Activated T-helper 17 cell treated with anti-CD3 and anti-CD28 coated beads, Interleukin-2, amount 50 U/mL, for 72 hours (primary cell): ENCODE results near the gene SLC19A1. TPM values are rescaled to one million over a fixed set of nuclear protein-coding genes. Genes with fewer than 3 reads are reported as not detected.
"Not testable (repeated sequence)": the region's sequence is repeated elsewhere in the genome, so short reads cannot be mapped to it uniquely, and the experiment has no call there.

ENCODE experiments used
- ATAC-seq: fragments of 150-1000 bp; cut with Tn5 transposase; replicated peaks from 2 replicates; pipeline ENCODE4 v1.10.0; 2021; ENCODE audit warnings: mild to moderate bottlenecking, moderate library complexity
- H3K27ac Mint-ChIP-seq: one replicate; pipeline ENCODE4 v1.8.0; 2022; ENCODE audit warnings: mixed read lengths
- H3K27me3 Mint-ChIP-seq: one replicate; pipeline ENCODE4 v1.8.0; 2022; ENCODE audit warnings: mixed read lengths
- H3K36me3 Mint-ChIP-seq: one replicate; pipeline ENCODE4 v1.8.0; 2022; ENCODE audit warnings: low read depth, mild to moderate bottlenecking, mixed read lengths
- H3K4me1 Mint-ChIP-seq: one replicate; pipeline ENCODE4 v1.8.0; 2022; ENCODE audit warnings: mixed read lengths
- H3K4me3 Mint-ChIP-seq: one replicate; pipeline ENCODE4 v1.8.0; 2022; ENCODE audit warnings: mild to moderate bottlenecking, mixed read lengths
- H3K9me3 Mint-ChIP-seq: one replicate; pipeline ENCODE4 v1.8.0; 2022; ENCODE audit warnings: mixed read lengths
- total RNA-seq, 2 donors: library from RNA; stranded (reverse); gene quantifications; one replicate each; pipeline ENCODE4 v1.2.3, GENCODE V29; 2022

Gene SLC19A1
- total RNA-seq, 2 donors from 2014 or later = 41.4 to 82.2 TPM

DNA sequence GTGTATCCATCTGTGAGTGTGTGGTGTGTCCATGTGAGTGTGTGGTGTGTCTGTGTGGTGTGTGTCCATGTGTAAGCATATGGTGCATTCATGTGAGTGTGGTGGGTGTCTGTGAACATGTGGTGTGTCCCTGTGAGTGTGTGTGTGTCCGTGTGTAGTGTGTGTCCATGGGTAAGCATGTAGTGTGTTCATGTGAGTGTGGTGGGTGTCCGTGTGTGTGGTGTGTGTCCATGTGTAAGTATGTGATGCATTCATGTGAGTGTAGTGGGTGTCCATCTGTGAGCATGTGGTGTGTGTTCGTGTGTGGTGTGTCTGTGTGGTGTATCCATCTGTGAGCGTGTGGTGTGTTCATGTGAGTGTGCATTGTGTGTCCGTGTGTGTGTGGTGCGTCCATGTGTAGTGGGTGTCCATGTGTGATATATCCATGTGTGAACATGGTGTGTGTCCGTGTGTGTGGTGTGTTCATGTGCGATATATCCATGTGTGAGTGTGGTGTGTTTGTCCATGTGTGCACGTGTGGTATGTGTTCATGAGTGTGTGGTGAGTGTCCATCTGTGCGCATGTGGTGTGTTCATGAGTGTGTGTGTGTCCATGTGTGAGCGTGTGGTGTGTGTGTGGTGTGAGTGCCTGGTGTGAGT lies 12.3 kb downstream of the SLC19A1 start:
- Mint-ChIP-seq H3K27me3 (no peaks in the 10 kb centered on the region), H3K4me1 (peaks cover 10% of the 10 kb centered on the region), H3K9me3 (no peaks in the 10 kb centered on the region), H3K36me3 (peaks cover 26% of the 10 kb centered on the region), H3K27ac (no peak overlapping the region), H3K4me3 (no peak overlapping the region)
- ATAC-seq = no peak

DNA sequence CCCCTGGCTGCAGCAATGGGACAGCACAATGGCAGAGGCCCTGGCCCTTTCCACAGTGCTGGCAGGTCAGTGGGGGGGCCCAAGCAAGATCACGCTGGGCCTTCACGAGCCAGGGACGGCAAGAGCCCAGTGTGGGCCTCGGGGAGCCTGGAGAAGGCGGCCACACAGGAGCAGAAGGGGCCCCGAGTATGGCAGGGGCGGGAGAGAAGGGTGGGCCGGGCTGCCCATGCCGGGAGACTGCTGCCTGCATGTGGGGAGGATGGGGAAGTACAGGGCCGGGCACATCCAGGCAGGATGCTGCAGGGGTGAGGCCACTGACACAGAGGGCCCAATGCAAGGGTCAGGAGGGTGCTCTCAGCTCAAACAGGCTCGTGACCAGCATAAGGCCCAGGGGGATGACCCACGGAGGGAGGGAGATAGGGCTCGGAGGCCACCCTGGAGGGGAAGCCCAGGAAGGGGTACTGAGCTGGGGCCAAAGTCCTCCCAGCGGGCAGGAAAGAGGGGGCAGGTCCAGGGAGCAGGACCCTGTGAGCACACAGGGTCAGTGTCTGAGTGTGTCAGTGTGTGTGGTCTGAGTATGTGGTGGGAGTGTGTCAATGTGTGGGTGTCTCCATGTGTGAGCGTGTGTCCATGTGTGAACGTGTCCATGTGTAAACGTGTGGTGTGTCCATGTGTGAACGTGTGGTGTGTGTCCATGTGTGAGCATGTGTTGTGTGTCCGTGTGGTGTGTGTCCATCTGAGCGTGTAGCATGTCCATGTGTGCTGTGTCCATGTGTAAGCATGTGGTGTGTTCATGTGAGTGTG lies 13.1 kb downstream of the SLC19A1 start:
- ATAC-seq = no peak
- H3K9me3 Mint-ChIP-seq = no peaks in the 10 kb centered on the region

DNA sequence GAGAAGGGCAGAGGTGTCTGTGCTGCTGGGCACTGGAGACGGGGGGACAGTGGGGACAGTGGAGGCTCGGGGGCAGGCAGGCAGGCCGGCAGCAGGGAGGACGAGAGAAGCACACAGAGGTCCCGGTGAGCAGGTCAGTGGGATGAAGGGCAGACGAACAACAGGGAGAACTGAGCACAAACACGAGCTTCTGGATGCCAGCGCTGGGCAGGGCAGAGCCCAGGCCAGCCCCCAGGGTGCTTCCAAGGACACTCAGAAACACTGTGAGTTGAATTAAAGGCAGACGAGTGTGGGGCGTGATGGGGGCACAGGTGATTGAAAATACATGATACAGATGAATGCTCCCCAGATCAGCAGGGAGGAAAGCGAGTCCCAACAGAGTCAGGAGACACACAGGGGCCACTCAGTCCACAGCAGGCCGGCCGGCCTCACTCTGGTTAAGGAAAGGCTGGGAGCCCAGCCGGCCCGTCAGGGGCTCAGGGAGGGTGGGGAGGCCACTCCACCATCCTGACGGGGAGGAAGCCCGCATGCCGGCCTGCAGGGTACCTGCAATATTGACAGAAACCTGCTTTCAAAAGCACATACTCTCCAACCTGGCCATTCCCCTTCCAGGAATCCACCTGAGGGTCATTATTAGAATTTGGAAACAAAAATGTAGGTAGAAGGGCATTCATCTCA lies 14.1 kb downstream of the SLC19A1 start:
- Mint-ChIP-seq H3K27me3 (no peaks in the 10 kb centered on the region), H3K9me3 (no peaks in the 10 kb centered on the region), H3K36me3 (peaks cover 23% of the 10 kb centered on the region), H3K27ac (no peak overlapping the region), H3K4me1 (peaks cover 10% of the 10 kb centered on the region), H3K4me3 (no peak overlapping the region)
- no peak for ATAC-seq

More for the DNA sequence above, 13.1 kb downstream of the SLC19A1 start:
- Mint-ChIP-seq H3K4me1 (peaks cover 10% of the 10 kb centered on the region), H3K27ac (no peak overlapping the region), H3K27me3 (no peaks in the 10 kb centered on the region), H3K4me3 (no peak overlapping the region), H3K36me3 (peaks cover 21% of the 10 kb centered on the region)

DNA sequence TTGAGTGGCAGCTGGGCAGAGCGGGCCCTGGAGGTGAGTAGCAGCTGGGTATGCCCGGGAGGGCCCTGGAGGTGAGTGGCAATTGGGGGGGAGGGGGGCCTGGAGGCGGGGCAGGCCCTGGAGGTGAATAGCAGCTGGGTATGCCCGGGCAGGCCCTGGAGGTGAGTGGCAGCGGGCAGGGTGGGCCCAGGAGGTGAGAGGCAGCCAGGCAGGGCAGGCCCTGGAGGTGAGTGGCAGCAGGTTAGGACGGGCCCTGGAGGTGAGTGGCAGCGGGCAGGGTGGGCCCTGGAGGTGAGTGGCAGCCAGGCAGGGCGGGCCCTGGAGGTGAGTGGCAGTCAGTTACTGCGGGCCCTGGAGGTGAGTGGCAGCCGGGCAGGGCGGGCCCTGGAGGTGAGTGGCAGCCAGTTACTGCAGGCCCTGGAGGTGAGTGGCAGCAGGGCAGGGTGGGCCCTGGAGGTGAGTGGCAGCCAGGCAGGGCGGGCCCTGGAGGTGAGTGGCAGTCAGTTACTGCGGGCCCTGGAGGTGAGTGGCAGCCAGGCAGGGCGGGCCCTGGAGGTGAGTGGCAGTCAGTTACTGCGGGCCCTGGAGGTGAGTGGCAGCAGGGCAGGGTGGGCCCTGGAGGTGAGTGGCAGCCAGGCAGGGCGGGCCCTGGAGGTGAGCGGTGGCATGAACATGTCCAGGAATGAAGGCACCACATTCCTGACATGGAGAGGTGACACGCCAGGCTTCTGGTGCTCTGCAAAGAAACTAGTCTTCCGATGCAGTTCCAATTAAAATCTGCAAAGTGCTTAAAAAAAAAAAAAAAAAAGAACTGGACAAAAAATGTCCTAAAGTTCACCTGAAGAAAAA lies 14.9 kb downstream of the SLC19A1 start:
- not testable (repeated sequence) for ATAC-seq, H3K9me3 Mint-ChIP-seq, H3K27me3 Mint-ChIP-seq, H3K4me1 Mint-ChIP-seq, H3K4me3 Mint-ChIP-seq
- Mint-ChIP-seq H3K36me3 (peaks cover 29% of the 10 kb centered on the region), H3K27ac (peak overlapping the region; percentile 73)

DNA sequence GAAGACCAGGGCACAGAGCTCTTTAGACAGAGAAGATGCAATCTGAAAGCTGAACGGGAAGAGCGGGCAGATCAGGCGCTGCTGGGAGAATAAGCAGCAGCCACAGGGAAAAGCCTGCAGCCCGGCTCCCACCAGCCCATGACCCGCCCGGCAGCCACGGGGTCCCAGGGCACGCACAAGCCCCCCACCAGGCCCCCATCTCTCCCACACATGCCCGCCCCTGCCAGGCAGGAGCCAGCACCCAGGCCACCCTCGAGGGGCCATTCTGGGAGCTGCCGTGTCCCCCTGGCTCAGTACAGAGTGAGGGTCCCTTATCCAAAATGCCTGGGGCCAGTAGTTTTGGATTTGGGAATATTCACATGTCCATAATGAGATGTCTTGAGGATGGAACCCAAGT lies 16.3 kb downstream of the SLC19A1 start:
- no peak overlapping the region for H3K4me3 Mint-ChIP-seq
- ATAC-seq = no peak
- peaks cover 4% of the 10 kb centered on the region for H3K4me1 Mint-ChIP-seq
- peaks cover 32% of the 10 kb centered on the region for H3K36me3 Mint-ChIP-seq
- no peaks in the 10 kb centered on the region for H3K9me3 Mint-ChIP-seq
- H3K27ac Mint-ChIP-seq = no peak overlapping the region
- H3K27me3 Mint-ChIP-seq = no peaks in the 10 kb centered on the region

DNA sequence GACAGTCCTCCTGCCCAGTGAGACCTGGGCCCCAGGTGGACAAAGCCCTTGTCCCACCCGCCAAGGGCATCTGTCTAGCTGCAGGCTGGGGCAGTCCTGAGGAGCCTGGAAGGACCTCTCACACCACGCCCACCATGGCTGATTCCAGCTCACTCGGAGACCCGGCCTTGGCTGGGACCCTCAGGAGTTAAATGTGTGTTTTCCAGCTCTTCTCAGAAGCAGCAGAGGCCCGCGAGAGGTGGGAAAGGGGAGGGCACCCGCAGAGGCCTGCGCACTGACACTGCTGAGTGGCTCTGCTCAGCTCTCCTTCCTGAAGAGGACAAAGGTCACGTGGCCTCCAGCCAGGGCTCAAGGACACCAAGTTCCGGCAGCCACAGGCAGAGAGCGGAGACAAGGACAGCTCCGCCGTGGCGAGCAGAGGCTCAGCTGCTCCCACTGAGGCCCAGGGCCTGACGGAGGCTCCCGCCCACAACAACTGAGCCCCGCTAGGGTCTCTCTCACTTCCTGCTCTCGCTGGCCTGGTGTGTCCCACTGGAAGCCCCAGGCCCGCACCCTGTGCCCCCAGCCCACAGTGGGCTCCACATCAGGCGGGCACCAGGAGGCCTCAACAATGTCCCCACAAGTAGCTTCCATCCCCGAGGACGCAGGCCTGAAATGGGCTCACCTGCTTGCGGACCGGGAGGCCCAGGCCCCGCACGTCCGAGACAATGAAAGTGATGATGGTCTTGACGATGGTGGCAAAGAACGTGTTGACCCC lies 16.9 kb downstream of the SLC19A1 start:
- Mint-ChIP-seq H3K36me3 (peaks cover 38% of the 10 kb centered on the region), H3K27me3 (no peaks in the 10 kb centered on the region), H3K27ac (no peak overlapping the region), H3K4me3 (no peak overlapping the region), H3K9me3 (no peaks in the 10 kb centered on the region), H3K4me1 (peaks cover 4% of the 10 kb centered on the region)
- no peak for ATAC-seq

DNA sequence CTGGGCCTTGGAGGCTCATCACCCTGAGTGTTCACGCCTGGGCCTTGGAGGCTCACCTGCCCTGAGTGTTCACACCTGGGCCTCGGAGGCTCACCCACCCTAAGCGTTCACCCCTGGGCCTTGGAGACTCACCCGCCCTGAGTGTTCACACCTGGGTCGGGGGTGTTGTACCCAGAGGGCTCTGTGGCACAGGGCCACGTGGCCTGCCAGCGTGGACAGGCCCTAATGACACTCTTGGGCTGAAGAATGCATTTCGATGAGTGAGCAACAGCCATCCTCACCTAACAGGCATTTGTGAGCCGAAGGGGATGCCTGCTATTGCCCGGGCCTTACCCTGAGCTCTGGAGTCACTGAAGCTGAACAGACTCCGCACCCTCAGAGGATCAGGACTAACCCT lies 17.5 kb downstream of the SLC19A1 start:
- Mint-ChIP-seq H3K4me1 (peaks cover 4% of the 10 kb centered on the region), H3K9me3 (peaks cover 3% of the 10 kb centered on the region), H3K27me3 (no peaks in the 10 kb centered on the region), H3K36me3 (peaks cover 44% of the 10 kb centered on the region), H3K27ac (no peak overlapping the region), H3K4me3 (no peak overlapping the region)
- no peak for ATAC-seq

DNA sequence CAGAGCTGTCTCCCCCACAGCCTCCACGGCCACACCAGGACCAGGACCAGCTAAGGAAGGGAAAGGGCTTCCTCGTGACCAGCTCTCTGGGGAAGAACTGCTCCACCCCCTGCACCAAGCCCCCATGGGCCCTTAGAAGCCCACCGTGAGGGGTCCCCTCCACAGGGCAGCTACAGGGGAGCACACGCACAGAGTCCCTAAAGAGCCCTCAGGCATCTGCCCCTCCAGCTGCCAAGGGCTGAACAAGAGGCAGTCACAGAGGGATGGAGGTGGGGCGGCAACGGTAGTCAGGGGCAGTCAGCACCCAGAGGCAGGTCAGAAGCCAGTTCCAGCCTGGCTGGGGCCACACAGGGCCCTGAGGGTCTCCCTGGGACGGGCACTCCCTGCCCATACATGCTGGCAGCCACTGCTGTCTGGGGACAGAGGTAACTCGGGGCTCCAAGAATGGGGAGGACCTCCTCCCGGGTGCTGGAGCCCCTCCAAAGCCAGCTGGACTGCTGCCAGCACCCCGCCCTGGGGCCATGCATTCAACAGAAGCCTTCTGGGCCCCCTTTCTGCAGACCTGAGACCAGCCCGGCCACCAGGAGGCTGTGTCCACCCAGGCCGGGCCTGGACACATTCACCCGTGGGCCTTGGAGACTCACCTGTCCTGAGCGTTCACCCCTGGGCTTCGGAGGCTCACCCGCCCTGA lies 18.7 kb downstream of the SLC19A1 start:
- H3K27ac Mint-ChIP-seq = no peak overlapping the region
- H3K4me3 Mint-ChIP-seq = no peak overlapping the region
- peaks cover 6% of the 10 kb centered on the region for H3K4me1 Mint-ChIP-seq
- ATAC-seq = no peak
- peaks cover 56% of the 10 kb centered on the region for H3K36me3 Mint-ChIP-seq
- H3K9me3 Mint-ChIP-seq = peaks cover 13% of the 10 kb centered on the region
- H3K27me3 Mint-ChIP-seq = no peaks in the 10 kb centered on the region

DNA sequence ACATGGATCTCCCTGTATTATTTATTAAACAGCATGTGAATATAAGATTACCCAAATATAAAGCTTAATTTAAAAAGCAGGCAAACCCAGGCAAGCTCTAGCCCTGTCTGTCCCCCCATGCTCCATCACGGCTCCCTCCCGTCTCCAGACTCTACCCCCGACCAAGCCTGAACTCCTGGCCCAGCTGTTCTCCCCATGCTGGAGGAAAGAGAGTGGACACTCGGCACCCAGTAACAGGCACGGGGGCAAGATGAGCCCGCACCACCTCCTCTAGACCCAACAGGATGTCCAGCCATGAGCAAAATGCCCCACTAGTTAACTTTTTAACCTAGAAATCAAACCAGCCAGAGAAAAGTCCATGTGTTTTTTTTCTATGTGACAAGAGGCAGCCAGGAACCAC lies 19.3 kb downstream of the SLC19A1 start:
- Mint-ChIP-seq H3K4me3 (no peak overlapping the region), H3K27ac (no peak overlapping the region), H3K36me3 (peaks cover 61% of the 10 kb centered on the region), H3K9me3 (peaks cover 14% of the 10 kb centered on the region), H3K4me1 (peaks cover 12% of the 10 kb centered on the region), H3K27me3 (no peaks in the 10 kb centered on the region)
- ATAC-seq = no peak

DNA sequence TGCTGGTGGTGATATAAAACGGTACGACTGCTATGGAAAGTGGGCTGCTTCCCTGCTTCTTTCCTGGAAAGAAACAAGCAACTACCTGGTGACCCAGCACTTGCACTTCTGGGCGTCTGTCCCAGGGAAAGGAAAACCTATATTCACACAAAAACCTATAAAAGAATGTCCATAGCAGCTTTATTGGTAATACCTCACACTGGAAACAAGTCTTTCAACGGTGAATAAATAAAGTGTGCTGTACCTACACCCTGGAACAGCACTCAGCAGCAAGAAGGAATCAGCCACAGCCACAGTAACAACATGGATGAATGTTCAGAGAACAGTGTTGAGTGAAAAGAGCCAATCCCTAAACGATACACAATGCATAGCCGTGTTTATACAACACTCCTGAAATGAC lies 19.9 kb downstream of the SLC19A1 start:
- no peak overlapping the region for H3K4me3 Mint-ChIP-seq
- peaks cover 67% of the 10 kb centered on the region for H3K36me3 Mint-ChIP-seq
- peaks cover 14% of the 10 kb centered on the region for H3K9me3 Mint-ChIP-seq
- no peak for ATAC-seq
- no peaks in the 10 kb centered on the region for H3K27me3 Mint-ChIP-seq
- no peak overlapping the region for H3K27ac Mint-ChIP-seq
- peaks cover 16% of the 10 kb centered on the region for H3K4me1 Mint-ChIP-seq

DNA sequence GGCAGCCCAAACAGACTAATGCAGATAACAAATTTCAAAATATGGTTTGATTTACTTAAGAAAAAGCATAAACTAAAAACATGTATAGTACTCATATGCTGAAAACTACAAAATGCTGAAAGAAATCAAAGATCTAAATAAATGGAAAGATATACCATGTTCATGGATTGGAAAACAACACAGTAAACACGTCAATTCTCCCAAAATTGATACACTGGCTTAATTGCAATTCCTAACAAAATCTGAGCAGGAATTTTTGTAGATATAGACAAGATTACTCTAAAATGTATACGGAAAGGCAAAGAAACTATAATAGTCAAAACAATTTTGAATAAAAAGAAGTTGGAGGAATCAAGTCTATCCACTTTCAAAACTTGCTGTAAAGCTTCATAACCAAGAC lies 21.0 kb downstream of the SLC19A1 start:
- Mint-ChIP-seq H3K27ac (no peak overlapping the region), H3K4me1 (peaks cover 12% of the 10 kb centered on the region), H3K27me3 (no peaks in the 10 kb centered on the region), H3K36me3 (peaks cover 62% of the 10 kb centered on the region), H3K9me3 (peaks cover 14% of the 10 kb centered on the region), H3K4me3 (no peak overlapping the region)
- no peak for ATAC-seq

DNA sequence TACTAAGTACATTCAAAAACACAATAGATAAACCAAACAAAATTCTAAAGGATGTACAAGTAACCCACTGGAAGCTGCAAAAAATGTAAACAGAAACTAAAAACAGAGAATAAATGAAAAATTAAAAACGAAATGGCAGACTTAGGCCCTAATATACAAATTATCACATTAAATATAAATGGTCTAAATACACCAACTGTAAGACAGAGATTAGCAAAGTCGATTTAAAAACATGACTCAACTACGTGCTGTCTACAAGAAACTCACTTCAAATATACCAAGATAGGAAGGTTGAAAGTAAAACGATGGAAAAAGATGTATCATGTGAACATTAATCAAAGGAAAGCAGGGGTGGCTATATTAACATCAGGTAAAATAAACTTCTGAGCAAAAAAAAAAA lies 23.1 kb downstream of the SLC19A1 start:
- no peak overlapping the region for H3K27ac Mint-ChIP-seq

DNA sequence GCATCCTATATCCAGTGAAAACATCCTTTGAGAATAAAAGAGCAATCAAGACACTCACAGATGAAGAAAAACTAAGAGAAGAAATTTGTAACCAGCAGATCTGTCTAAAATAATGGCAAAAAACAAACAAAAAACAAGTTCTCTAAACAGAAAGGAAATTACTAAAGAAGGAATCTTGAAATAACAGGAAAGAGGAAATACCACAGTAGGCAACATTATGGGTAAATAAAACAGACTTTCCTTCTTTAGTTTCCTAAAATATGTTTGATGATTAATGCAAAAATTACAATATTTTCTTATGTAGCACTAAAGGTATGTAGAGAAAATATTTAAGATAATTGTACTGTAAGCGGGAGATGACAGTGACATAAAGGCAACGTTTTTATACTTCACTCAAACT lies 23.5 kb downstream of the SLC19A1 start:
- Mint-ChIP-seq H3K27ac (peak overlapping the region; percentile 70), H3K9me3 (peaks cover 14% of the 10 kb centered on the region), H3K4me1 (peaks cover 12% of the 10 kb centered on the region), H3K36me3 (peaks cover 76% of the 10 kb centered on the region), H3K4me3 (peak overlapping the region; percentile 50), H3K27me3 (no peaks in the 10 kb centered on the region)
- ATAC-seq = no peak

More for the DNA sequence above, 23.1 kb downstream of the SLC19A1 start:
- Mint-ChIP-seq H3K36me3 (peaks cover 76% of the 10 kb centered on the region), H3K9me3 (peaks cover 14% of the 10 kb centered on the region), H3K4me1 (peaks cover 12% of the 10 kb centered on the region), H3K27me3 (no peaks in the 10 kb centered on the region), H3K4me3 (no peak overlapping the region)
- no peak for ATAC-seq
